Astrocyte of the hippocampus (primary cell): ENCODE measurements around the gene ZDHHC19.
"Not testable (repeated sequence)": the region's sequence is repeated elsewhere in the genome, so short reads cannot be mapped to it uniquely, and the experiment has no call there.

Experiments
- DNase-seq: peaks from one replicate; pipeline ENCODE4 v3.0.0; 2011; ENCODE audit warnings: low read depth, low spot score

Gene ZDHHC19

GRCh38 chr3:196225086-196225485 is 13.9 kb upstream of the ZDHHC19 start:
- no peak for DNase-seq

- no peak for DNase-seq
These were observed 11.8 kb upstream of the ZDHHC19 start for GRCh38 chr3:196222876-196223595.

GRCh38 chr3:196220991-196221390 is 9.8 kb upstream of the ZDHHC19 start:
- DNase-seq = no peak

- DNase-seq = no peak
These were observed 9.4 kb upstream of the ZDHHC19 start for GRCh38 chr3:196220587-196220986.

GRCh38 chr3:196219970-196220311 is 8.7 kb upstream of the ZDHHC19 start:
- no peak for DNase-seq

- DNase-seq = peak; percentile 89
These were observed 8.2 kb upstream of the ZDHHC19 start for GRCh38 chr3:196219194-196219969.

GRCh38 chr3:196218155-196218712 is 7.0 kb upstream of the ZDHHC19 start:
- DNase-seq = no peak

- DNase-seq = no peak
These were observed 6.3 kb upstream of the ZDHHC19 start for GRCh38 chr3:196217307-196218154.

GRCh38 chr3:196216681-196217211 is 5.5 kb upstream of the ZDHHC19 start:
- DNase-seq = no peak

GRCh38 chr3:196216089-196216564 is 4.9 kb upstream of the ZDHHC19 start, which contains the start of gene SLC51A:
Gene SLC51A (plus strand): TSS chr3:196216534. CDS start chr3:196216713, 179 bp downstream.
- DNase-seq = no peak

GRCh38 chr3:196215493-196216020 is 4.4 kb upstream of the ZDHHC19 start:
- no peak for DNase-seq

GRCh38 chr3:196214783-196215441 is 3.7 kb upstream of the ZDHHC19 start:
- no peak for DNase-seq

GRCh38 chr3:196209944-196210672 is 1.1 kb downstream of the ZDHHC19 start:
- DNase-seq = not testable (repeated sequence)

- DNase-seq = no peak
These were observed 2.1 kb downstream of the ZDHHC19 start for GRCh38 chr3:196208942-196209695.

GRCh38 chr3:196207833-196208607 is 3.2 kb downstream of the ZDHHC19 start:
- no peak for DNase-seq

- no peak for DNase-seq
These were observed 3.9 kb downstream of the ZDHHC19 start for GRCh38 chr3:196207159-196207832.

GRCh38 chr3:196205442-196206205 is 5.6 kb downstream of the ZDHHC19 start:
- DNase-seq = not testable (repeated sequence)
